Activated naive CD8-positive, alpha-beta T cell treated with anti-CD3 and anti-CD28 coated beads, Interleukin-2, amount 50 U/mL, for 24 hours (primary cell): ENCODE measurements around the gene RXFP4.
A peak's percentile ranks its signal among the peaks of the same experiment; 100 is the strongest.

ENCODE experiments used
- ATAC-seq: fragments of 150-1000 bp; cut with Tn5 transposase; one replicate; pipeline ENCODE4 v1.10.0; 2021
- DNase-seq: peaks from one replicate; pipeline ENCODE4 v3.0.0; 2021
- H3K27ac Mint-ChIP-seq: one replicate; pipeline ENCODE4 v1.8.0; 2021; ENCODE audit warnings: mild to moderate bottlenecking, mixed read lengths
- H3K27me3 Mint-ChIP-seq: one replicate; pipeline ENCODE4 v1.8.0; 2021; ENCODE audit warnings: mixed read lengths
- H3K36me3 Mint-ChIP-seq: one replicate; pipeline ENCODE4 v1.8.0; 2021; ENCODE audit warnings: low read depth, mixed read lengths
- H3K4me1 Mint-ChIP-seq: one replicate; pipeline ENCODE4 v1.8.0; 2021; ENCODE audit warnings: mixed read lengths
- H3K4me3 Mint-ChIP-seq: one replicate; pipeline ENCODE4 v1.8.0; 2021; ENCODE audit warnings: mild to moderate bottlenecking, moderate library complexity, mixed read lengths
- H3K9me3 Mint-ChIP-seq: one replicate; pipeline ENCODE4 v1.8.0; 2021; ENCODE audit warnings: mixed read lengths

RXFP4 gene

GRCh38 chr1:155962599-155963211, 21.3 kb downstream of the RXFP4 start:
- H3K36me3 Mint-ChIP-seq = peaks cover 72% of the 10 kb centered on the region
- H3K27ac Mint-ChIP-seq = peak overlapping the region; percentile 39
- no peaks in the 10 kb centered on the region for H3K27me3 Mint-ChIP-seq
- H3K4me3 Mint-ChIP-seq = no peak overlapping the region
- DNase-seq (no peak), ATAC-seq (no peak)
- peaks cover 33% of the 10 kb centered on the region for H3K4me1 Mint-ChIP-seq
- H3K9me3 Mint-ChIP-seq = no peaks in the 10 kb centered on the region

GRCh38 chr1:155964193-155964592, 22.8 kb downstream of the RXFP4 start:
- no peak for ATAC-seq
- H3K9me3 Mint-ChIP-seq = no peaks in the 10 kb centered on the region
- peaks cover 75% of the 10 kb centered on the region for H3K36me3 Mint-ChIP-seq
- H3K27me3 Mint-ChIP-seq = no peaks in the 10 kb centered on the region
- peak overlapping the region; percentile 67 for H3K27ac Mint-ChIP-seq
- H3K4me3 Mint-ChIP-seq = no peak overlapping the region
- peaks cover 48% of the 10 kb centered on the region for H3K4me1 Mint-ChIP-seq
- no peak for DNase-seq

GRCh38 chr1:155966135-155966534, 24.7 kb downstream of the RXFP4 start:
- no peak for ATAC-seq
- H3K4me3 Mint-ChIP-seq = no peak overlapping the region
- peak overlapping the region; percentile 90 for H3K27ac Mint-ChIP-seq
- H3K4me1 Mint-ChIP-seq = peaks cover 63% of the 10 kb centered on the region
- DNase-seq = no peak
- peaks cover 76% of the 10 kb centered on the region for H3K36me3 Mint-ChIP-seq
- H3K27me3 Mint-ChIP-seq = no peaks in the 10 kb centered on the region
- H3K9me3 Mint-ChIP-seq = no peaks in the 10 kb centered on the region

DNA sequence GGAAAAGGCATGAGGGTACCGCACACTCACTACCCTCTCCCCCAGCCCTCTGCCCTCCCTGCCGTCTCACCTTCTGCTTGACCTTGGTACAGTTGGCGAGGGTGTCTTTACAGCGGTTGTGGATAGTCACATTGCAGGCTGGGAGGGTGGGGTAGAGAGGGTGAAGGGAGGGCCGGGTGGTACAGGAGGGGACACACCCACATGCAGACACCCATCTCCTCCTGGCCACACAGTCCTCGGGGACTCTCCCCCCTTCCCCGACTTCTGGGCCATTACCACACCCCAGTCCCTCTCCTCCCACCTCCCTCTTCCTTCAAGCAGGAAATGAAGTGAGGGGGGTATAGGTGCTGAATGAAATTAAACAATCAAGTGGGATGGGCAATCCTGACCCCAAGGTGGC, 25.3 kb downstream of the RXFP4 start:
- peak overlapping the region; percentile 34 for H3K4me3 Mint-ChIP-seq

GRCh38 chr1:155967341-155968050, 26.1 kb downstream of the RXFP4 start:
- Mint-ChIP-seq H3K36me3 (peaks cover 65% of the 10 kb centered on the region), H3K4me1 (peaks cover 66% of the 10 kb centered on the region), H3K9me3 (no peaks in the 10 kb centered on the region), H3K4me3 (peak overlapping the region; percentile 34), H3K27ac (peak overlapping the region; percentile 90), H3K27me3 (no peaks in the 10 kb centered on the region)
- no peak for DNase-seq
- no peak for ATAC-seq

More for the DNA sequence above, 25.3 kb downstream of the RXFP4 start:
- H3K4me1 Mint-ChIP-seq = peaks cover 65% of the 10 kb centered on the region
- H3K36me3 Mint-ChIP-seq = peaks cover 72% of the 10 kb centered on the region
- no peaks in the 10 kb centered on the region for H3K27me3 Mint-ChIP-seq
- H3K27ac Mint-ChIP-seq = peak overlapping the region; percentile 90
- ATAC-seq (no peak), DNase-seq (no peak)
- H3K9me3 Mint-ChIP-seq = no peaks in the 10 kb centered on the region

GRCh38 chr1:155968051-155968400, 26.6 kb downstream of the RXFP4 start:
- DNase-seq (no peak), ATAC-seq (no peak)
- H3K27me3 Mint-ChIP-seq = no peaks in the 10 kb centered on the region
- peaks cover 66% of the 10 kb centered on the region for H3K4me1 Mint-ChIP-seq
- H3K27ac Mint-ChIP-seq = peak overlapping the region; percentile 90
- peak overlapping the region; percentile 34 for H3K4me3 Mint-ChIP-seq
- peaks cover 65% of the 10 kb centered on the region for H3K36me3 Mint-ChIP-seq
- no peaks in the 10 kb centered on the region for H3K9me3 Mint-ChIP-seq

- ATAC-seq = no peak
- DNase-seq = no peak
- Mint-ChIP-seq H3K4me1 (peaks cover 72% of the 10 kb centered on the region), H3K4me3 (peak overlapping the region; percentile 17), H3K9me3 (no peaks in the 10 kb centered on the region), H3K27me3 (no peaks in the 10 kb centered on the region), H3K27ac (peak overlapping the region; percentile 90), H3K36me3 (peaks cover 69% of the 10 kb centered on the region)
Observed at GRCh38 chr1:155968670-155969069, 27.2 kb downstream of the RXFP4 start.

- H3K27ac Mint-ChIP-seq = peak overlapping the region; percentile 91
- peaks cover 71% of the 10 kb centered on the region for H3K36me3 Mint-ChIP-seq
- peaks cover 78% of the 10 kb centered on the region for H3K4me1 Mint-ChIP-seq
- ATAC-seq = no peak
- H3K9me3 Mint-ChIP-seq = no peaks in the 10 kb centered on the region
- H3K4me3 Mint-ChIP-seq = peak overlapping the region; percentile 17
- H3K27me3 Mint-ChIP-seq = no peaks in the 10 kb centered on the region
- no peak for DNase-seq
Observed at GRCh38 chr1:155969377-155969791, 27.9 kb downstream of the RXFP4 start.

DNA sequence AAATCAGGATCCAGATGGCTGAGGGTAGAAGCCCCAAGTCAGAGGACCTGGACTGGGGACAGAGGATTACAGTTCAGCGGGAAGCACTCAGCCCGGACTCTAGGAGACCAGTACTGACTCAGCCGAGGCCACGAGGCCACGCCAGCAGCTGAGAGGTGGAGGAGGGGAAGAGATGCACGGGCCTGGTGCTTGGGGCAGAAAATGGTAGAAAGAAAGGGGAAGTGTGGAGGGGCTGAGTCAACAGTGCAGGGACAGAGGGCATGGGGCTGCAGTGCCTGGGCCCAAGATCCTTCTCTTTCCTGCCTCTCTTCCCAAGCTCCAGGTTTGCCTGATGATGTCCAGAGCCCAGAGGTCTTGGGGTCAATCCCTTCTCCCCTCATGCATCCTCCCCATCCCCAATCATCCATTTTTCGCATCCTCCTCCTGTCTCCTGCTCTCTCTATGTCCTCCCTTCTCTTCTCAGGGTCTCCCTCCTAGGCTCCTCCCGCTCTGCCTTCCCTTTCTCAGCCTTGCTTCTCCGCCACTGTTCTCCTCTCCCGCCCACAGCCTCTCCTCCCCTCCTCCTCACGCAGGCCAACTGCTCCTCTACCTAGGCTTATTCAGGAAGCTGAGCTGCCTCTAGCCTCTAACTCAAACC, 29.2 kb downstream of the RXFP4 start:
- DNase-seq (peak; percentile 57), ATAC-seq (peak; percentile 73)
- Mint-ChIP-seq H3K36me3 (peaks cover 67% of the 10 kb centered on the region), H3K4me1 (peaks cover 91% of the 10 kb centered on the region), H3K9me3 (no peaks in the 10 kb centered on the region), H3K27me3 (no peaks in the 10 kb centered on the region), H3K4me3 (peak overlapping the region; percentile 70), H3K27ac (peak overlapping the region; percentile 91)

- peaks cover 65% of the 10 kb centered on the region for H3K36me3 Mint-ChIP-seq
- peaks cover 93% of the 10 kb centered on the region for H3K4me1 Mint-ChIP-seq
- H3K4me3 Mint-ChIP-seq = peak overlapping the region; percentile 41
- no peak for ATAC-seq
- H3K9me3 Mint-ChIP-seq = no peaks in the 10 kb centered on the region
- H3K27me3 Mint-ChIP-seq = no peaks in the 10 kb centered on the region
- DNase-seq = no peak
- H3K27ac Mint-ChIP-seq = peak overlapping the region; percentile 70
Observed at GRCh38 chr1:155971910-155972809, 30.7 kb downstream of the RXFP4 start.

DNA sequence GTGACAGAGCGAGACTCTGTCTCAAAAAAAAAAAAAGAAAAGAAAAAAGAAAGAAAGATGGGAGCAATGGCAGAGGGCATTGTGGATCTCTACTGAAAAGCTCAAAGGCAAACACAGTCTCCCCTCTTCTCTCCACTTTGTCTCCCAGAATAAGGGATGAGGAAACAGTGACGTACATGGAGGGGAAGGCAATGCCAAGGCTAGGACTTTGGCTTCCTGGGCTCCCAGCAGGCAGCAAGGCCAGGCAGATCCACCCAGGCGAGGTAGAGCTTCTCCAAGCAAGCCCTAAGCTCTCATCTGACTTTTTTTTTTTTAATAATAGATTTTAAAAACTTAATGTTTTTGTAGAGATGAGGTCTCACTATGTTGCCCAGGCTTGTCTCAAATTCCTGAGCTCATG, 32.3 kb downstream of the RXFP4 start:
- ATAC-seq (no peak), DNase-seq (no peak)
- peak overlapping the region; percentile 95 for H3K27ac Mint-ChIP-seq
- H3K27me3 Mint-ChIP-seq = no peaks in the 10 kb centered on the region
- peaks cover 57% of the 10 kb centered on the region for H3K36me3 Mint-ChIP-seq
- H3K4me1 Mint-ChIP-seq = peaks cover 78% of the 10 kb centered on the region
- H3K4me3 Mint-ChIP-seq = peak overlapping the region; percentile 95
- no peaks in the 10 kb centered on the region for H3K9me3 Mint-ChIP-seq

- Mint-ChIP-seq H3K36me3 (peaks cover 51% of the 10 kb centered on the region), H3K27me3 (no peaks in the 10 kb centered on the region), H3K4me1 (peaks cover 72% of the 10 kb centered on the region), H3K4me3 (peak overlapping the region; percentile 95), H3K27ac (peak overlapping the region; percentile 95), H3K9me3 (no peaks in the 10 kb centered on the region)
- ATAC-seq (no peak), DNase-seq (no peak)
Observed at GRCh38 chr1:155974208-155975115, 33.0 kb downstream of the RXFP4 start.

- Mint-ChIP-seq H3K27ac (peak overlapping the region; percentile 95), H3K9me3 (no peaks in the 10 kb centered on the region), H3K4me3 (peak overlapping the region; percentile 95), H3K36me3 (peaks cover 40% of the 10 kb centered on the region), H3K4me1 (peaks cover 72% of the 10 kb centered on the region), H3K27me3 (no peaks in the 10 kb centered on the region)
- no peak for DNase-seq
- no peak for ATAC-seq
Observed at GRCh38 chr1:155975375-155976061, 34.1 kb downstream of the RXFP4 start.
